Spleen (tissue), 11 donors: ENCODE measurements around the gene MSTN. TPM values are rescaled to one million over a fixed set of nuclear protein-coding genes. Genes with fewer than 3 reads are reported as not detected.

Experiments
- DNase-seq: peaks from one replicate; pipeline ENCODE4 v3.0.0-alpha.2; 2020
- H3K27ac ChIP-seq, 8 donors: fragments of 200-600 bp; sonication (generic) in 7 of 8; 1 replicate in 4 of 8; 2 replicates in 4 of 8; pipeline versions ENCODE4 v1.5.0 to v1.8.0; 2016 to 2021; ENCODE audit warnings: inconsistent platforms in 4 of 8, mild to moderate bottlenecking in 4 of 8, moderate library complexity in 1 of 8
- H3K27me3 ChIP-seq, 7 donors: fragments of 200-600 bp; sonication (generic) in 6 of 7; replicated peaks in 1 of 7; 1 replicate in 4 of 7; 2 replicates in 3 of 7; pipeline versions ENCODE4 v1.5.0 to v1.8.0; 2016 to 2021; ENCODE audit warnings: inconsistent platforms in 3 of 7, mild to moderate bottlenecking in 1 of 7
- H3K36me3 ChIP-seq, 6 donors: fragments of 200-600 bp; sonication (generic) in 5 of 6; 1 replicate in 4 of 6; 2 replicates in 2 of 6; pipeline versions ENCODE4 v1.5.0 to v1.8.0; 2016 to 2021; ENCODE audit warnings: inconsistent platforms in 2 of 6
- H3K4me1 ChIP-seq, 6 donors: fragments of 200-600 bp; sonication (generic) in 5 of 6; 1 replicate in 3 of 6; 2 replicates in 3 of 6; pipeline versions ENCODE4 v1.5.0 to v1.8.0; 2016 to 2021; ENCODE audit warnings: inconsistent platforms in 3 of 6
- H3K4me3 ChIP-seq, 8 donors: fragments of 200-600 bp; sonication (generic) in 7 of 8; 1 replicate in 4 of 8; 2 replicates in 4 of 8; pipeline versions ENCODE4 v1.5.0 to v1.8.0; 2016 to 2021; ENCODE audit warnings: inconsistent platforms in 4 of 8, mild to moderate bottlenecking in 4 of 8, moderate library complexity in 2 of 8
- H3K9me3 ChIP-seq, 8 donors: fragments of 200-600 bp; sonication (generic) in 7 of 8; 1 replicate in 4 of 8; 2 replicates in 4 of 8; pipeline versions ENCODE4 v1.5.0 to v1.8.0; 2016 to 2021; ENCODE audit warnings: inconsistent platforms in 4 of 8
- POLR2A ChIP-seq, 3 donors: fragments of 450-650 bp; IDR thresholded peaks; one replicate each; pipeline ENCODE4 v1.5.1; 2017; ENCODE audit warnings: antibody characterized with exemption in 3 of 3, mild to moderate bottlenecking in 1 of 3
- POLR2AphosphoS5 ChIP-seq, 3 donors: sonication (generic); formaldehyde crosslinking; IDR thresholded peaks; one replicate each; pipeline ENCODE4 v1.5.1; 2017; ENCODE audit warnings: antibody characterized with exemption in 3 of 3
- WGBS, 5 donors: extraction: QIAGEN DNeasy Blood & Tissue Kit in 3 of 5; methylation state at CpG; one replicate each; pipeline versions ENCODE4 v1.1.5 to v1.1.7; 2013 to 2018; 5-methylcytosine and 5-hydroxymethylcytosine counted together
- intact Hi-C: fragments of 100-400 bp; cut with DNase I; formaldehyde crosslinking; loops from one replicate; pipeline ENCODE4 v1.15.0; 2023; ENCODE audit warnings: low total_unique reads
- polyA plus RNA-seq, 3 donors: library from polyadenylated mRNA; stranded (reverse); fragments of 200-250 nt; gene quantifications; one replicate each; pipeline ENCODE4 v1.2.1, GENCODE V29; 2013
- total RNA-seq, 7 donors: library from RNA; depleted of rRNA in 3 of 7; stranded (reverse); fragments of >200 nt in 3 of 7; fragmentation: NEBNext Ultra II Directional in 4 of 7; extraction: Animal tissue kit (Norgen Biotek cat#: 25700) in 4 of 7; gene quantifications; one replicate each; pipeline versions ENCODE4 v1.1.0 to v1.2.1, GENCODE V29; 2016 to 2021
- TF ChIP-seq, protein P1 (sequence below), 11 experiments: fragments of 200-600 bp in 7 of 11; fragments of 450-650 bp in 4 of 11; sonication (generic) in 4 of 11; IDR thresholded peaks in 8 of 11; conservative IDR thresholded peaks in 3 of 11; 1 replicate in 7 of 11; 2 replicates in 4 of 11; pipeline versions ENCODE4 v1.4.0 to v1.8.0; 2016 to 2021; ENCODE audit warnings: antibody characterized with exemption in 11 of 11, inconsistent platforms in 4 of 11, mild to moderate bottlenecking in 1 of 11
- donor health status: healthy with polysubstance abuse.
- donor health status: DM: no; HTN: no; CAD: no; lungs with moderate emphysema.
- donor health status: DM: no; HTN: no; CAD: no.
- donor health status: Bipolar disorder and iron deficiency.
- donor health status: healthy.
- donor health status: DM: no; HTN: no; CAD: no.
- donor health status: DM: yes; HTN: yes; CAD: no.

MSTN gene
- total and polyA plus RNA-seq, 10 donors, result 0.14 to 0.37 (median 0.26) TPM; not detected in 5

DNA sequence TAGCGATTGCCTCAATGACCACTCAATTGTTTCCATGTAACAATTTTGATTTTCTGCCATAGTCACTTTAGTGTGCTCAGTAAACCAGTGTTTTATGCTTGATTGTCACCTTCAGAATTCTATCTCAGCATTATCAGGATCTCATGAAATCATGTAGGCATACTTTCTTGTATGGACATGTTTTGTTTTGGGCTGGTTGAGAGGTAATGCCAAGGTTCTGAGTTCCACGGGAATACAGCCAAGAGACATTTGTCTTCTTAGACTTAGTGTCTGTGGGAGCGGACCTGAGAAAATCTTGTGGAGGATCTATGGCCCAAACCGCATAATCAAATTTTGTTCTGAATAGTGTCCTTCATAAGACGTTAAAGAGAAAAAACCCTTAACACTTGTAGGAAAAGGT lies 10.2 kb downstream of the MSTN start:
- no peaks in the 10 kb centered on the region for H3K27me3 ChIP-seq
- no peaks in the 10 kb centered on the region for H3K4me1 ChIP-seq
- no peaks in the 10 kb centered on the region for H3K9me3 ChIP-seq
- no peak overlapping the region for H3K27ac ChIP-seq
- no peak for DNase-seq
- intact Hi-C loops, result no loop called here
- WGBS, 5 donors, result 90 to 95% (median 92%) methylated on average over 5 of the region's 5 CpGs
- H3K4me3 ChIP-seq, result no peak overlapping the region
- TF ChIP-seq POLR2A (IDR thresholded peaks at IDR 0.05) (no peak), POLR2AphosphoS5 (IDR thresholded peaks at IDR 0.05) (no peak)
- TF ChIP-seq, protein P1, sequence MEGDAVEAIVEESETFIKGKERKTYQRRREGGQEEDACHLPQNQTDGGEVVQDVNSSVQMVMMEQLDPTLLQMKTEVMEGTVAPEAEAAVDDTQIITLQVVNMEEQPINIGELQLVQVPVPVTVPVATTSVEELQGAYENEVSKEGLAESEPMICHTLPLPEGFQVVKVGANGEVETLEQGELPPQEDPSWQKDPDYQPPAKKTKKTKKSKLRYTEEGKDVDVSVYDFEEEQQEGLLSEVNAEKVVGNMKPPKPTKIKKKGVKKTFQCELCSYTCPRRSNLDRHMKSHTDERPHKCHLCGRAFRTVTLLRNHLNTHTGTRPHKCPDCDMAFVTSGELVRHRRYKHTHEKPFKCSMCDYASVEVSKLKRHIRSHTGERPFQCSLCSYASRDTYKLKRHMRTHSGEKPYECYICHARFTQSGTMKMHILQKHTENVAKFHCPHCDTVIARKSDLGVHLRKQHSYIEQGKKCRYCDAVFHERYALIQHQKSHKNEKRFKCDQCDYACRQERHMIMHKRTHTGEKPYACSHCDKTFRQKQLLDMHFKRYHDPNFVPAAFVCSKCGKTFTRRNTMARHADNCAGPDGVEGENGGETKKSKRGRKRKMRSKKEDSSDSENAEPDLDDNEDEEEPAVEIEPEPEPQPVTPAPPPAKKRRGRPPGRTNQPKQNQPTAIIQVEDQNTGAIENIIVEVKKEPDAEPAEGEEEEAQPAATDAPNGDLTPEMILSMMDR (IDR thresholded peaks at IDR 0.05 in 8 of 11, conservative IDR thresholded peaks at IDR 0.05 in 3 of 11), result no peak
- H3K36me3 ChIP-seq, result no peaks in the 10 kb centered on the region

DNA sequence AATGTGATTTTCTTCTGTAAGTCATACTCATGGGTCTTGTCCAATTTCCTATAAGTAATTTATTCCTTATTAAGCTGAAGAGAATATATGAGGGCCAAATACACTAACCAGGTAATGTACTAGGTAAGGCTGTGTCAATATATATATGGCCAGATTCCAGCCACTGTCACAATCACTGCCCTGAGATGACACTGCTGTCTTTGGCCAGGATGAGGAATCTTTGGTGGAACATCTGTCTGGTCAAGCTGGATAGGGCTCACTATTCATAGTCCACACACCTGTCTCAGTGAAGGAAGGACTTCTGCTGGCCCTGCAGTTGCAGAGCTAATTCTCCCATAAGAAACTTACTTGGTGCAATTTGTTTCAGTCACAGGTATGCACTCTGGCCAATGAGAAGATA lies 11.3 kb downstream of the MSTN start:
- Histone ChIP-seq H3K4me3 (no peak overlapping the region), H3K36me3 (no peaks in the 10 kb centered on the region), H3K4me1 (no peaks in the 10 kb centered on the region), H3K9me3 (no peaks in the 10 kb centered on the region), H3K27ac (no peak overlapping the region), H3K27me3 (no peaks in the 10 kb centered on the region)
- intact Hi-C loops, result no loop called here
- TF ChIP-seq POLR2A (IDR thresholded peaks at IDR 0.05) (no peak), POLR2AphosphoS5 (IDR thresholded peaks at IDR 0.05) (no peak)
- TF ChIP-seq, protein P1 (IDR thresholded peaks at IDR 0.05 in 8 of 11, conservative IDR thresholded peaks at IDR 0.05 in 3 of 11), result no peak
- no peak for DNase-seq

DNA sequence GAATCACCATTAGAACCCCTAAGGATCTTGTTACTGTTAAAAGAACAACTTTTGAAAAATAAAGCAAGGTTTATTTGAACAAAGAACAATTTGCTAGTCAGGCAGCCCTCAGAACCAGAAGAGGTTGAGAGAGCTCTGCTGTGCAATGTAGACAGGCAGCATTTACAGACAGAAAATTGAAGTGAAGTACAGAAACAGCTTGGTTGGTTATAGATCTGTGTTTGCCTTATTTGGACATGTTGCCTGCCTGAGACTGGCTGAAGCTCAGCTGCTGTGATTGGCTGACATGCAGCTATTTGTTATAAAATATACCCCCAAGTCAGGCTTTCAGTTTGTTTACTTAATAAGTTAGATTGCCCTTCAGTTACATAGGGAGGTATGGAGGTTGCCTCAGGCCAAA lies 12.5 kb downstream of the MSTN start:
- intact Hi-C loops, result no loop called here
- no peak overlapping the region for H3K27ac ChIP-seq
- no peaks in the 10 kb centered on the region for H3K9me3 ChIP-seq
- H3K4me1 ChIP-seq, result no peaks in the 10 kb centered on the region
- H3K36me3 ChIP-seq, result no peaks in the 10 kb centered on the region
- no peak for DNase-seq
- TF ChIP-seq POLR2A (IDR thresholded peaks at IDR 0.05), result no peak
- no peak for TF ChIP-seq POLR2AphosphoS5 (IDR thresholded peaks at IDR 0.05)
- TF ChIP-seq, protein P1 (IDR thresholded peaks at IDR 0.05 in 8 of 11, conservative IDR thresholded peaks at IDR 0.05 in 3 of 11), result no peak
- H3K27me3 ChIP-seq, result peaks cover 0 to 9% (median 0%) of the 10 kb centered on the region in 7 donors
- no peak overlapping the region for H3K4me3 ChIP-seq

DNA sequence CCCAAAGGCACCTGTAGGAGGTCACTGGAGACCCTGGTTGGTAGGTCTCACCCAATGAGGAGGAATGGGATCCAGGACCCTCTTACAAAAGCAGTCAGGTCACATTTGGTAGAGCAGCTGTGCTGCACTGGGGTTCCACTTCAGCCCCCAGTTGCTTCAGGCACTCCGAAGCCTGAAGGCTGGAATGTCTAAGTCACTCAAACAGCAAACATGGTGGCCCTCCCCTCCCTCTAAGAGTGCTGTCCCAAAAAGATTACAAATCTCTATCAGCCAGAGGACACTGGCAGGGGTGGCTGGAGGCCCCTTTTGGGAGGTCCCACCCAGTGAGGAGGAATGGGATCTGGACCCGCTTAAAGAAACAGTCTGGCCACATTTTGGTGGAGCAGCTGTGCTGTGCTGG lies 17.7 kb downstream of the MSTN start:
- Histone ChIP-seq H3K27ac (no peak overlapping the region), H3K4me1 (no peaks in the 10 kb centered on the region), H3K4me3 (no peak overlapping the region), H3K27me3 (peaks cover 0 to 14% (median 0%) of the 10 kb centered on the region in 7 donors), H3K9me3 (no peaks in the 10 kb centered on the region), H3K36me3 (no peaks in the 10 kb centered on the region)
- intact Hi-C loops, result no loop called here
- no peak for DNase-seq
- 94 to 98% (median 94%) methylated on average over 2 of the region's 2 CpGs; no CpG with 5 or more reads in 1 of the 5 donors for WGBS, 5 donors
- TF ChIP-seq POLR2AphosphoS5 (IDR thresholded peaks at IDR 0.05) (no peak), POLR2A (IDR thresholded peaks at IDR 0.05) (no peak)
- TF ChIP-seq, protein P1 (IDR thresholded peaks at IDR 0.05 in 8 of 11, conservative IDR thresholded peaks at IDR 0.05 in 3 of 11), result no peak
